Smooth muscle cell (in vitro differentiated cells): ENCODE measurements around the gene BATF2. TPM values are rescaled to one million over a fixed set of nuclear protein-coding genes. Genes with fewer than 3 reads are reported as not detected.
"Not testable (repeated sequence)": the region's sequence is repeated elsewhere in the genome, so short reads cannot be mapped to it uniquely, and the experiment has no call there.

Experiments used
- DNase-seq: peaks from one replicate; lab custom pipeline; 2025; ENCODE audit not compliant: unreplicated experiment; lab: John Stamatoyannopoulos, UW
- H2AFZ ChIP-seq: fragments of 200-600 bp; sonication (generic); 2 replicates; pipeline ENCODE4 v1.6.0; 2016; ENCODE audit warnings: antibody characterized with exemption, low read depth, mild to moderate bottlenecking
- H3F3A ChIP-seq: fragments of 200-600 bp; sonication (generic); 2 replicates; pipeline ENCODE4 v1.6.0; 2017; ENCODE audit warnings: antibody characterized with exemption, low read depth
- H3K27ac ChIP-seq: fragments of 200-600 bp; sonication (generic); 2 replicates; pipeline ENCODE4 v1.5.1; 2016; ENCODE audit warnings: low read depth, mild to moderate bottlenecking
- H3K27me3 ChIP-seq: fragments of 200-600 bp; sonication (generic); 2 replicates; pipeline ENCODE4 v1.6.1; 2016; ENCODE audit warnings: low read depth, mild to moderate bottlenecking
- H3K36me3 ChIP-seq: fragments of 200-600 bp; sonication (generic); 2 replicates; pipeline ENCODE4 v1.5.1; 2016; ENCODE audit warnings: low read depth
- H3K4me1 ChIP-seq: fragments of 200-600 bp; sonication (generic); 2 replicates; pipeline ENCODE4 v1.5.1; 2016; ENCODE audit warnings: low read depth
- H3K4me2 ChIP-seq: fragments of 200-600 bp; sonication (generic); 2 replicates; pipeline ENCODE4 v1.6.0; 2016; ENCODE audit warnings: mild to moderate bottlenecking
- H3K4me3 ChIP-seq: fragments of 200-600 bp; sonication (generic); 2 replicates; pipeline ENCODE4 v1.5.1; 2016; ENCODE audit warnings: mild to moderate bottlenecking
- H3K79me2 ChIP-seq: fragments of 200-600 bp; sonication (generic); 2 replicates; pipeline ENCODE4 v1.6.0; 2016; ENCODE audit warnings: low read depth, mild to moderate bottlenecking
- H3K9ac ChIP-seq: fragments of 200-600 bp; sonication (generic); 2 replicates; pipeline ENCODE4 v1.6.0; 2016; ENCODE audit warnings: low read depth
- H3K9me3 ChIP-seq: fragments of 200-600 bp; sonication (generic); replicated peaks from 2 replicates; pipeline ENCODE4 v1.5.1; 2016; ENCODE audit warnings: low read depth
- H4K20me1 ChIP-seq: fragments of 200-600 bp; sonication (generic); 2 replicates; pipeline ENCODE4 v1.6.0; 2016; ENCODE audit warnings: low read depth
- CTCF ChIP-seq: fragments of 200-600 bp; sonication (generic); IDR thresholded peaks from 2 replicates; pipeline ENCODE4 v1.5.1; 2017; ENCODE audit warnings: borderline replicate concordance, mild to moderate bottlenecking, antibody characterized with exemption; ENCODE audit not compliant: insufficient read depth, poor library complexity, severe bottlenecking
- WGBS: methylation state at CpG from one replicate; pipeline ENCODE4 v1.1.7; 2016; ENCODE audit warnings: low lambda C conversion rate; 5-methylcytosine and 5-hydroxymethylcytosine counted together
- polyA plus RNA-seq: library from polyadenylated mRNA; unstranded; fragments of >200 nt; fragmentation: Nextera tagmentation; extraction: Ambion mirVana; gene quantifications from 2 replicates; pipeline ENCODE4 v1.2.1, GENCODE V29; 2016
- total RNA-seq: library from RNA; depleted of rRNA; stranded (reverse); fragments of >200 nt; gene quantifications from 2 replicates; pipeline ENCODE4 v1.2.3, GENCODE V29; 2014

The BATF2 gene
- total and polyA plus RNA-seq, 2 experiments from 2014 or later = 0.41 TPM; not detected in 1

DNA sequence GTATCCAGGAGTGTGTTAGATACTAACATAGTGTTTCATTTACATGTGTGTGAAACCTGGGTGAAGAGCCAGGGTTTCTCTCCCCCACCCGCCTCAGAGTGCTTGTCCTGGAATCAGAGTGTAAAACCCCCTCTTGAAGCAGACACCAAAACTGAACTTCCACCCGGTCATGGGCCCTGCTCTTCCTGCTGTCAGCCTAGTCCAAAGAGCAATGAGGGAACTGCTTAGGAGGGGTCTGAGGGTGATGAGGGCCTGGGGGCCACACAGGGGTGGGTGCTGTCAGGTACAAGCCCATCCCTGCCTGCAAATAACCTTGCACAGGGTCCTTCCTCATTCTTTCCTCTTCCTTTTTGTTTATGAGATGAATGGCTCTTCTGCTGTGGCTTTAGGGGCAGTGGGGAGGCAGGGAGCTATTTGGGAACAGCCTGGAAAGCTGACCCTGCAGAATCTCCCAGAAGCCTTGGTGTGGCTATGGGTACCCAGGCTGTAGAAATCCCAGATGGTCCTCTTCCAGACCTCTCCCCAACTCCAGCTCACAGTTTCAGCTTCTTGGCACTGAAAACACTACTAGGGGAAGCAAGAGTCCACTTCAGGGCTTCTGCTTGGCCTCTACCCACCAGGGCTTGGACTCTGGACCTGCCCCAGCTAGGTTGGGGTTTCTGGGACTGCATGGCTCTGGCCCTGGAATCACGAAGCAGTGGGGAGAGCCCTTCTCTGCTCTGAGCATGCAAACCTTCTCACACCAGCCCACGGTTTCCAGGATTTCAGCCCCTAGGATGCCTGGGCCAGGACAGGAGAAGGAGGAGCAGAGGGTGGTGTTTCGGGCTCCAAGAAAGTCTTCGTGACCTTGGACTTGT is 8.5 kb downstream of the BATF2 start:
- no peaks in the 10 kb centered on the region for H3F3A ChIP-seq
- no peak overlapping the region for H3K4me3 ChIP-seq
- no peak for TF ChIP-seq CTCF
- H3K4me1 ChIP-seq = no peaks in the 10 kb centered on the region
- no peaks in the 10 kb centered on the region for H4K20me1 ChIP-seq
- H3K9me3 ChIP-seq = no peaks in the 10 kb centered on the region
- H2AFZ ChIP-seq = no peak overlapping the region
- WGBS = 83% methylated on average over 6 of the region's 6 CpGs
- no peaks in the 10 kb centered on the region for H3K36me3 ChIP-seq
- no peaks in the 10 kb centered on the region for H3K27me3 ChIP-seq
- H3K27ac ChIP-seq = no peak overlapping the region
- H3K79me2 ChIP-seq = no peaks in the 10 kb centered on the region
- no peak overlapping the region for H3K9ac ChIP-seq
- no peak for DNase-seq
- H3K4me2 ChIP-seq = no peak overlapping the region

DNA sequence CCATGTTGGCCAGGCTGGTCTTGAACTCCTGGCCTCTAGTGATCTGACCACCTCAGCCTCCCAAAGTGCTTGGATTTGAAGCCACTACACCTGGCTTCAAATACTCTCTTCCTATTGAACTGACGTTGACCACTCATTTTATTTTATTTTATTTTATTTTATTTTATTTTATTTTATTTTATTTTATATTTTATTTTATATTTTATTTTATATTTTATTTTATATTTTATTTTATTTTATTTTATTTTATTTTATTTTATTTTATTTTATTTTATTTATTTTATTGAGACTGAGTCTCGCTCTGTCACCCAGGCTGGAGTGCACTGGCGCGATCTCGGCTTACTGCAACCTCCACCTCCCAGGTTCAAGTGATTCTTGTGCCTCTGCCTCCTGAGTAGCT is 13.4 kb downstream of the BATF2 start:
- H3K4me3 ChIP-seq, H3K9ac ChIP-seq, H3K4me1 ChIP-seq, H3K79me2 ChIP-seq, H3K9me3 ChIP-seq, H3K36me3 ChIP-seq, H4K20me1 ChIP-seq, H3F3A ChIP-seq, H3K27me3 ChIP-seq, H2AFZ ChIP-seq, H3K27ac ChIP-seq, DNase-seq, H3K4me2 ChIP-seq: not testable (repeated sequence)
- 74% methylated on average over 5 of the region's 5 CpGs for WGBS

DNA sequence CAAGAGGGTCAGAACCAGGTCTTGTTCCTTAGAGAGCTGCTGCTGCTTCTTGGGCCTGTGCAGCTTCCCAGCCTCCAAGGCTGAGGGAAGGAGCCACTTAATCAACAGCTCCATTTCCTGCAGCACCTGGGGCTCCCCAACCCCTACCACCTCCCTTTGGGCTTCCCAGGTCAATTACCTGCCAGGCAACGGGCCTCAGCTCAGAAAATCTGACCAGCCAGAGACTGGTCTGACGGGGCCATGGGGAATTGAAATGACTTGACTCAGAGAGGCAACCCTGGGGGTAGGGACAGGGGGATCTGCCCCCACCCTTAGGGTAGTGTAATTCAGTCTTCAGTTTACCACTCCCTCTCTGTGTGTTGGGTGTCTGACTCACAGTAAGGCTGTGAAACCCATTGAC is 20.1 kb downstream of the BATF2 start:
- no peaks in the 10 kb centered on the region for H3K27me3 ChIP-seq
- no peak for DNase-seq
- no peaks in the 10 kb centered on the region for H3K79me2 ChIP-seq
- no peak overlapping the region for H3K9ac ChIP-seq
- no peak overlapping the region for H3K4me3 ChIP-seq
- H3K4me1 ChIP-seq = no peaks in the 10 kb centered on the region
- no peaks in the 10 kb centered on the region for H4K20me1 ChIP-seq
- H2AFZ ChIP-seq = no peak overlapping the region
- H3K9me3 ChIP-seq = no peaks in the 10 kb centered on the region
- no peak overlapping the region for H3K4me2 ChIP-seq
- H3F3A ChIP-seq = no peaks in the 10 kb centered on the region
- H3K27ac ChIP-seq = no peak overlapping the region
- 71% methylated on average over 2 of the region's 2 CpGs for WGBS
- no peak for TF ChIP-seq CTCF
- no peaks in the 10 kb centered on the region for H3K36me3 ChIP-seq

DNA sequence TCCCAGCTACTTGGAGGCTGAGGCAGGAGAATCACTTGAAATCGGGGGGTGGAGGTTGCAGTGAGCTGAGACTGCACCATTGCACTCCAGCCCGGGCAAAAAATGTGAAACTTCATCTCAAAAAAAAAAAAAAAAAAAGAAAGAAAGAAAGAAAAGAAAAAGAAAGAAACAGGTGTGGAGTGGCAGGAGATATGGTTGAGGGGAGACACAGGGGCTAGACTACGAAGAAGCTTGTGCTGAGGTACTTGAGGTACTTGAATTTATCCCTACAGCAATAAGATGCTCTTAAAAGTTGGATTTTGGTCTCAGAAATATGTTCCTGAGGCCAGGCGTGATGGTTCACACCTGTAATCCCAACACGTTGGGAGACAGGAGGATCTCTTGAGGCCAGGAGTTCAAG is 22.6 kb downstream of the BATF2 start:
- no peak overlapping the region for H3K9ac ChIP-seq
- peaks cover 3% of the 10 kb centered on the region for H3F3A ChIP-seq
- no peaks in the 10 kb centered on the region for H3K4me1 ChIP-seq
- H3K9me3 ChIP-seq = no peaks in the 10 kb centered on the region
- H3K79me2 ChIP-seq = no peaks in the 10 kb centered on the region
- WGBS = 76% methylated on average over 5 of the region's 5 CpGs
- H3K27me3 ChIP-seq = no peaks in the 10 kb centered on the region
- TF ChIP-seq CTCF = no peak
- H2AFZ ChIP-seq = no peak overlapping the region
- no peak overlapping the region for H3K27ac ChIP-seq
- no peaks in the 10 kb centered on the region for H4K20me1 ChIP-seq
- no peak for DNase-seq
- H3K4me3 ChIP-seq = no peak overlapping the region
- no peaks in the 10 kb centered on the region for H3K36me3 ChIP-seq
- H3K4me2 ChIP-seq = no peak overlapping the region
